OCI-LY1 (cell line): ENCODE measurements around the gene CCDC91.

Experiments used
- H2AFZ ChIP-seq: fragments of 200-600 bp; sonication (generic), shearing (Covaris generic); 2 replicates; pipeline ENCODE4 v1.6.0; 2014; ENCODE audit warnings: antibody characterized with exemption, mild to moderate bottlenecking, low read length
- H3F3A ChIP-seq: fragments of 200-600 bp; sonication (generic), shearing (Covaris generic); 2 replicates; pipeline ENCODE4 v1.6.0; 2014; ENCODE audit warnings: mild to moderate bottlenecking, antibody characterized with exemption, low read length, moderate library complexity; ENCODE audit not compliant: insufficient read depth
- H3K27ac ChIP-seq: fragments of 200-600 bp; sonication (generic); 2 replicates; pipeline ENCODE4 v1.5.1; 2014; ENCODE audit warnings: low read length, mixed run types, mild to moderate bottlenecking, low read depth; ENCODE audit not compliant: poor library complexity, severe bottlenecking
- H3K27me3 ChIP-seq: fragments of 200-600 bp; sonication (generic); 2 replicates; pipeline ENCODE4 v1.6.0; 2014; ENCODE audit warnings: antibody characterized with exemption, mild to moderate bottlenecking, low read length, moderate library complexity; ENCODE audit not compliant: insufficient read depth
- H3K36me3 ChIP-seq: fragments of 200-600 bp; sonication (generic); 2 replicates; pipeline ENCODE4 v1.6.1; 2014; ENCODE audit warnings: mild to moderate bottlenecking, antibody characterized with exemption, low read length, moderate library complexity, mixed read lengths; ENCODE audit not compliant: insufficient read depth
- H3K4me1 ChIP-seq: fragments of 200-600 bp; sonication (generic); 2 replicates; pipeline ENCODE4 v1.5.1; 2014; ENCODE audit warnings: mild to moderate bottlenecking, low read length, moderate library complexity; ENCODE audit not compliant: insufficient read depth, severe bottlenecking
- H3K4me2 ChIP-seq: fragments of 200-600 bp; sonication (generic), shearing (Covaris generic); 2 replicates; pipeline ENCODE4 v1.6.1; 2014; ENCODE audit warnings: low read length
- H3K4me3 ChIP-seq: fragments of 200-600 bp; sonication (generic); 2 replicates; pipeline ENCODE4 v1.5.1; 2014; ENCODE audit warnings: low read length, low read depth, mild to moderate bottlenecking, mixed read lengths; ENCODE audit not compliant: poor library complexity, severe bottlenecking
- H3K79me2 ChIP-seq: fragments of 200-600 bp; shearing (Covaris generic); 2 replicates; pipeline ENCODE4 v1.6.1; 2016; ENCODE audit warnings: mixed run types, low read length, mixed read lengths; ENCODE audit not compliant: insufficient read depth
- H3K9ac ChIP-seq: fragments of 200-600 bp; sonication (generic), shearing (Covaris generic); 2 replicates; pipeline ENCODE4 v1.6.1; 2014; ENCODE audit warnings: mild to moderate bottlenecking, low read length, mixed read lengths
- H3K9me2 ChIP-seq: fragments of 200-600 bp; sonication (generic), shearing (Covaris generic); 2 replicates; pipeline ENCODE4 v1.6.1; 2014; ENCODE audit warnings: low read depth, mild to moderate bottlenecking, low read length, mixed read lengths
- H3K9me3 ChIP-seq: fragments of 200-600 bp; shearing (Covaris generic); 2 replicates; pipeline ENCODE4 v1.6.1; 2014; ENCODE audit warnings: low read length, mixed read lengths
- H4K20me1 ChIP-seq: fragments of 200-600 bp; sonication (generic), shearing (Covaris generic); 2 replicates; pipeline ENCODE4 v1.6.0; 2016; ENCODE audit warnings: mild to moderate bottlenecking, low read length; ENCODE audit not compliant: insufficient read depth
- CTCF ChIP-seq: fragments of 200-600 bp; sonication (generic), shearing (Covaris generic); IDR thresholded peaks from 2 replicates; pipeline ENCODE4 v1.5.1; 2017; ENCODE audit warnings: mild to moderate bottlenecking, antibody characterized with exemption, low read length, moderate library complexity, mixed read lengths
- EZH2 ChIP-seq: fragments of 200-600 bp; sonication (generic), shearing (Covaris generic); IDR thresholded peaks from 2 replicates; pipeline ENCODE4 v1.8.0; 2017; ENCODE audit warnings: borderline replicate concordance, mixed run types, mild to moderate bottlenecking, antibody characterized with exemption, low read length, moderate library complexity, mixed read lengths

The CCDC91 gene

GRCh38 chr12:28223025-28223554, 32.8 kb downstream of the CCDC91 start:
- Histone ChIP-seq H3F3A (no peaks in the 10 kb centered on the region; the same call in 1 of the 2 replicates), H3K79me2 (peaks cover 20% of the 10 kb centered on the region), H3K27me3 (no peaks in the 10 kb centered on the region), H3K27ac (no peak overlapping the region), H3K9ac (no peak overlapping the region), H4K20me1 (no peaks in the 10 kb centered on the region), H3K9me2 (no peaks in the 10 kb centered on the region), H3K4me3 (no peak overlapping the region), H3K9me3 (peaks cover 8% of the 10 kb centered on the region; the same call in 1 of the 2 replicates), H3K36me3 (no peaks in the 10 kb centered on the region), H2AFZ (no peak overlapping the region), H3K4me2 (no peak overlapping the region), H3K4me1 (no peaks in the 10 kb centered on the region)
- TF ChIP-seq EZH2, result no peak
- TF ChIP-seq CTCF, result no peak

GRCh38 chr12:28223858-28224257, 33.6 kb downstream of the CCDC91 start:
- Histone ChIP-seq H3K9me3 (peaks cover 4% of the 10 kb centered on the region; the same call in 1 of the 2 replicates), H2AFZ (no peak overlapping the region), H3F3A (no peaks in the 10 kb centered on the region; the same call in 1 of the 2 replicates), H3K4me3 (no peak overlapping the region), H4K20me1 (no peaks in the 10 kb centered on the region), H3K27me3 (no peaks in the 10 kb centered on the region), H3K9ac (no peak overlapping the region), H3K27ac (no peak overlapping the region), H3K36me3 (no peaks in the 10 kb centered on the region), H3K79me2 (peaks cover 20% of the 10 kb centered on the region), H3K9me2 (no peaks in the 10 kb centered on the region), H3K4me1 (no peaks in the 10 kb centered on the region), H3K4me2 (no peak overlapping the region)
- TF ChIP-seq EZH2 (no peak), CTCF (no peak)

- Histone ChIP-seq H3K4me3 (no peak overlapping the region), H4K20me1 (no peaks in the 10 kb centered on the region), H3K4me2 (no peak overlapping the region), H2AFZ (no peak overlapping the region), H3K27ac (no peak overlapping the region), H3K27me3 (no peaks in the 10 kb centered on the region), H3K9me3 (peaks cover 3% of the 10 kb centered on the region; the same call in 1 of the 2 replicates), H3K36me3 (no peaks in the 10 kb centered on the region), H3K4me1 (no peaks in the 10 kb centered on the region), H3K9ac (no peak overlapping the region), H3F3A (no peaks in the 10 kb centered on the region), H3K79me2 (peaks cover 16% of the 10 kb centered on the region), H3K9me2 (no peaks in the 10 kb centered on the region)
- TF ChIP-seq CTCF (no peak), EZH2 (no peak)
These were observed 36.4 kb downstream of the CCDC91 start for GRCh38 chr12:28226705-28227104.
